DND-41 (cell line): ENCODE data around the gene ALG13.

Source experiments
- EZH2 ChIP-seq: IDR thresholded peaks from 3 replicates; pipeline ENCODE4 v1.6.1; 2012; ENCODE audit warnings: borderline replicate concordance, low read depth, mild to moderate bottlenecking, moderate library complexity, low read length, inconsistent platforms; ENCODE audit not compliant: severe bottlenecking
- TF ChIP-seq, protein P1 (sequence below): IDR thresholded peaks from 2 replicates; pipeline ENCODE4 v1.5.1; 2012; ENCODE audit warnings: borderline replicate concordance, low read length, moderate library complexity, mild to moderate bottlenecking; ENCODE audit not compliant: poor library complexity, severe bottlenecking; ENCODE audit errors: extremely low read depth

- TF ChIP-seq, protein P1, sequence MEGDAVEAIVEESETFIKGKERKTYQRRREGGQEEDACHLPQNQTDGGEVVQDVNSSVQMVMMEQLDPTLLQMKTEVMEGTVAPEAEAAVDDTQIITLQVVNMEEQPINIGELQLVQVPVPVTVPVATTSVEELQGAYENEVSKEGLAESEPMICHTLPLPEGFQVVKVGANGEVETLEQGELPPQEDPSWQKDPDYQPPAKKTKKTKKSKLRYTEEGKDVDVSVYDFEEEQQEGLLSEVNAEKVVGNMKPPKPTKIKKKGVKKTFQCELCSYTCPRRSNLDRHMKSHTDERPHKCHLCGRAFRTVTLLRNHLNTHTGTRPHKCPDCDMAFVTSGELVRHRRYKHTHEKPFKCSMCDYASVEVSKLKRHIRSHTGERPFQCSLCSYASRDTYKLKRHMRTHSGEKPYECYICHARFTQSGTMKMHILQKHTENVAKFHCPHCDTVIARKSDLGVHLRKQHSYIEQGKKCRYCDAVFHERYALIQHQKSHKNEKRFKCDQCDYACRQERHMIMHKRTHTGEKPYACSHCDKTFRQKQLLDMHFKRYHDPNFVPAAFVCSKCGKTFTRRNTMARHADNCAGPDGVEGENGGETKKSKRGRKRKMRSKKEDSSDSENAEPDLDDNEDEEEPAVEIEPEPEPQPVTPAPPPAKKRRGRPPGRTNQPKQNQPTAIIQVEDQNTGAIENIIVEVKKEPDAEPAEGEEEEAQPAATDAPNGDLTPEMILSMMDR, result no peak
- no peak for TF ChIP-seq EZH2
These were observed 97.6 kb downstream of the ALG13 start for GRCh38 chrX:111778591-111778990.
